SK-N-SH (cell line): ENCODE results near the gene ZBTB34. TPM values are rescaled to one million over a fixed set of nuclear protein-coding genes. Genes with fewer than 3 reads are reported as not detected.

Experiments used
- CTCF ChIA-PET: fragments of 300-600, 350-600 bp; formaldehyde crosslinking; extraction: SDS; loops from one replicate; lab custom pipeline; 2021; lab: Yijun Ruan, JAX
- POLR2A ChIA-PET: fragments of 350-600 bp; sonication (Branson Sonifier 250); formaldehyde crosslinking; extraction: SDS; loops from one replicate; lab custom pipeline; 2020; ENCODE audit warnings: antibody characterized with exemption, inconsistent platforms; lab: Yijun Ruan, JAX
- DNase-seq: peaks from one replicate; pipeline ENCODE4 v3.0.0; 2012
- H2AFZ ChIP-seq: fragments of 200-600 bp; sonication (generic); 2 replicates; pipeline ENCODE4 v1.8.1; 2016; ENCODE audit warnings: antibody characterized with exemption, mild to moderate bottlenecking, low read depth
- H3F3A ChIP-seq: fragments of 200-600 bp; sonication (generic); replicated peaks from 2 replicates; pipeline ENCODE3; 2016; ENCODE audit warnings: antibody characterized with exemption, mild to moderate bottlenecking; ENCODE audit not compliant: insufficient read depth
- H3K27ac ChIP-seq, 2 experiments: fragments of 200-500 bp in 1 of 2; fragments of 200-600 bp in 1 of 2; sonication (Bioruptor generic) in 1 of 2; sonication (generic), shearing (Covaris generic) in 1 of 2; 2 replicates each; pipeline versions ENCODE4 v1.5.1 to v1.6.1; 2014 to 2016; ENCODE audit warnings: low read depth in 2 of 2, inconsistent platforms in 1 of 2, low read length in 1 of 2, mild to moderate bottlenecking in 1 of 2, mixed read lengths in 1 of 2
- H3K27me3 ChIP-seq: fragments of 200-600 bp; sonication (generic), shearing (Covaris generic); 2 replicates; pipeline ENCODE4 v1.6.1; 2016; ENCODE audit warnings: mixed run types; ENCODE audit not compliant: insufficient read depth
- H3K36me3 ChIP-seq, 2 experiments: fragments of 200-500 bp in 1 of 2; fragments of 200-600 bp in 1 of 2; sonication (Bioruptor generic) in 1 of 2; sonication (generic) in 1 of 2; replicated peaks in 1 of 2; 2 replicates each; pipeline versions ENCODE3 to v1.5.1; 2014 to 2016; ENCODE audit warnings: low read length in 1 of 2, mild to moderate bottlenecking in 1 of 2; ENCODE audit not compliant: insufficient read depth in 2 of 2, control insufficient read depth in 1 of 2
- H3K4me1 ChIP-seq, 2 experiments: fragments of 200-500 bp in 1 of 2; fragments of 200-600 bp in 1 of 2; sonication (Bioruptor generic) in 1 of 2; sonication (generic), shearing (Covaris generic) in 1 of 2; 2 replicates each; pipeline versions ENCODE4 v1.5.1 to v1.6.1; 2014 to 2016; ENCODE audit warnings: low read depth in 1 of 2, low read length in 1 of 2, mixed run types in 1 of 2; ENCODE audit not compliant: insufficient read depth in 2 of 2, control insufficient read depth in 1 of 2
- H3K4me2 ChIP-seq: fragments of 200-600 bp; sonication (generic), shearing (Covaris generic); 2 replicates; pipeline ENCODE4 v1.6.1; 2017; ENCODE audit warnings: mixed run types
- H3K4me3 ChIP-seq, 2 experiments: fragments of 200-500 bp in 1 of 2; fragments of 200-600 bp in 1 of 2; sonication (Bioruptor generic) in 1 of 2; sonication (generic), shearing (Covaris generic) in 1 of 2; 2 replicates each; pipeline versions ENCODE4 v1.5.1 to v1.8.1; 2014 to 2016; ENCODE audit warnings: low read depth in 2 of 2, inconsistent platforms in 1 of 2, low read length in 1 of 2, mild to moderate bottlenecking in 1 of 2, mixed read lengths in 1 of 2, moderate library complexity in 1 of 2
- H3K79me2 ChIP-seq: fragments of 200-600 bp; sonication (generic); 2 replicates; pipeline ENCODE4 v1.8.1; 2017; ENCODE audit warnings: mild to moderate bottlenecking; ENCODE audit not compliant: insufficient read depth
- H3K9ac ChIP-seq: fragments of 200-600 bp; sonication (generic); 2 replicates; pipeline ENCODE4 v1.6.1; 2017; ENCODE audit warnings: mixed run types
- H3K9me2 ChIP-seq: fragments of 200-600 bp; sonication (generic); 2 replicates; pipeline ENCODE4 v1.6.1; 2017; ENCODE audit warnings: mixed run types
- H3K9me3 ChIP-seq: fragments of 200-600 bp; sonication (generic); 2 replicates; pipeline ENCODE4 v1.6.1; 2017; ENCODE audit warnings: mixed run types, mild to moderate bottlenecking, moderate library complexity
- H4K20me1 ChIP-seq: fragments of 200-600 bp; sonication (generic); 2 replicates; pipeline ENCODE4 v1.6.1; 2017; ENCODE audit warnings: mild to moderate bottlenecking, mixed run types; ENCODE audit not compliant: insufficient read depth
- CHD2 ChIP-seq: fragments of 150-350 bp; IDR thresholded peaks from 2 replicates; pipeline ENCODE4 v1.6.1; 2018; ENCODE audit warnings: low read length; ENCODE audit not compliant: partially characterized antibody
- ELF1 ChIP-seq: IDR thresholded peaks from 2 replicates; pipeline ENCODE4 v1.4.0; 2012
- EP300 ChIP-seq, 2 experiments: IDR thresholded peaks; 2 replicates each; pipeline versions ENCODE4 v1.4.0 to v1.6.1; 2012; ENCODE audit warnings: borderline replicate concordance in 1 of 2, low read depth in 1 of 2, low read length in 1 of 2
- EZH2phosphoT487 ChIP-seq: fragments of 200-600 bp; sonication (generic); IDR thresholded peaks from 2 replicates; pipeline ENCODE4 v1.6.1; 2017; ENCODE audit warnings: low read depth, mixed run types, mild to moderate bottlenecking, antibody characterized with exemption, moderate library complexity, borderline replicate concordance
- GABPA ChIP-seq: IDR thresholded peaks from 2 replicates; pipeline ENCODE4 v1.4.0; 2012; ENCODE audit warnings: low read depth, mild to moderate bottlenecking
- IRF3 ChIP-seq: fragments of 150-350 bp; IDR thresholded peaks from 2 replicates; pipeline ENCODE4 v1.6.1; 2016; ENCODE audit warnings: mild to moderate bottlenecking, low read depth, low read length
- JUND ChIP-seq: IDR thresholded peaks from 2 replicates; pipeline ENCODE4 v1.4.0; 2012
- MAX ChIP-seq: IDR thresholded peaks from 2 replicates; pipeline ENCODE4 v1.4.0; 2012; ENCODE audit warnings: low read depth
- NRF1 ChIP-seq: IDR thresholded peaks from 2 replicates; pipeline ENCODE4 v1.6.1; 2012; ENCODE audit warnings: low read depth, mild to moderate bottlenecking, low read length
- RAD21 ChIP-seq: IDR thresholded peaks from 2 replicates; pipeline ENCODE4 v1.6.1; 2012; ENCODE audit warnings: mild to moderate bottlenecking, low read length
- RCOR1 ChIP-seq: fragments of 150-350 bp; IDR thresholded peaks from 2 replicates; pipeline ENCODE4 v1.6.1; 2017; ENCODE audit warnings: antibody characterized with exemption, low read length
- SIN3A ChIP-seq: IDR thresholded peaks from 2 replicates; pipeline ENCODE4 v1.6.1; 2012; ENCODE audit warnings: low read depth, mild to moderate bottlenecking, low read length, moderate library complexity, borderline replicate concordance
- SMC3 ChIP-seq: IDR thresholded peaks from 2 replicates; pipeline ENCODE4 v1.6.1; 2012; ENCODE audit warnings: low read depth, low read length, improper control_type of control experiment
- TCF12 ChIP-seq: IDR thresholded peaks from 2 replicates; pipeline ENCODE4 v1.4.0; 2012
- TEAD4 ChIP-seq: IDR thresholded peaks from 2 replicates; pipeline ENCODE4 v1.4.0; 2012; ENCODE audit warnings: mild to moderate bottlenecking, borderline replicate concordance; ENCODE audit not compliant: insufficient read depth
- USF1 ChIP-seq: IDR thresholded peaks from 2 replicates; pipeline ENCODE4 v1.4.0; 2012; ENCODE audit warnings: low read depth, borderline replicate concordance
- YY1 ChIP-seq: IDR thresholded peaks from 2 replicates; pipeline ENCODE4 v1.4.0; 2012; ENCODE audit warnings: low read depth, mild to moderate bottlenecking
- ZBTB33 ChIP-seq: IDR thresholded peaks from 2 replicates; pipeline ENCODE4 v1.4.0; 2012; ENCODE audit warnings: low read depth, borderline replicate concordance
- WGBS: methylation state at CpG from one replicate; pipeline ENCODE4 v1.1.6; 2017; ENCODE audit warnings: low lambda C conversion rate; 5-methylcytosine and 5-hydroxymethylcytosine counted together
- polyA plus RNA-seq, 3 experiments: library from polyadenylated mRNA; depleted of rRNA; stranded (reverse); fragments of >200 nt; gene quantifications; 2 replicates each; pipeline ENCODE4 v1.2.3, GENCODE V29; 2012

Gene ZBTB34
- polyA plus RNA-seq, 1 of the 3 experiments (the other 2 are of a cell fraction) = 2.9 TPM

GRCh38 chr9:126915281-126915816 is 54.9 kb downstream of the ZBTB34 start:
- ChIA-PET CTCF (no interaction called here), POLR2A (interaction anchor here (0.6 kb wide), 1 partner anchor 10 kb away, joined by 4 read pairs; no protein-coding TSS in a partner anchor)
- Histone ChIP-seq H3K9me2 (no peaks in the 10 kb centered on the region; the same call in 1 of the 2 replicates), H2AFZ (no peak overlapping the region), H3K4me3 (peak overlapping the region; percentile 50 to 59), H3K79me2 (no peaks in the 10 kb centered on the region), H4K20me1 (no peaks in the 10 kb centered on the region), H3K27ac (no peak overlapping the region), H3K36me3 (no peaks in the 10 kb centered on the region), H3F3A (peaks cover 3% of the 10 kb centered on the region), H3K4me2 (peak overlapping the region; percentile 61), H3K27me3 (no peaks in the 10 kb centered on the region; the same call in 1 of the 2 replicates), H3K9me3 (no peaks in the 10 kb centered on the region), H3K4me1 (peaks cover 0 to 9% of the 10 kb centered on the region in 2 experiments; a peak in 1 of 4 replicates), H3K9ac (no peak overlapping the region)
- 25% methylated on average over 3 of the region's 43 CpGs for WGBS
- no peak for DNase-seq
- no peak for TF ChIP-seq USF1
- no peak for TF ChIP-seq SMC3
- no peak for TF ChIP-seq RAD21
- TF ChIP-seq CHD2 = no peak
- TF ChIP-seq TEAD4 = no peak
- TF ChIP-seq MAX = no peak
- TF ChIP-seq ZBTB33 = no peak

GRCh38 chr9:126915846-126916543 is 55.6 kb downstream of the ZBTB34 start:
- Histone ChIP-seq H3K9me2 (no peaks in the 10 kb centered on the region; the same call in 1 of the 2 replicates), H3F3A (peaks cover 3% of the 10 kb centered on the region), H3K27me3 (no peaks in the 10 kb centered on the region; the same call in 1 of the 2 replicates), H3K79me2 (no peaks in the 10 kb centered on the region), H3K27ac (no peak overlapping the region), H2AFZ (no peak overlapping the region), H3K4me2 (peak overlapping the region; percentile 61), H3K9me3 (no peaks in the 10 kb centered on the region), H3K36me3 (no peaks in the 10 kb centered on the region), H3K9ac (no peak overlapping the region), H4K20me1 (no peaks in the 10 kb centered on the region), H3K4me1 (peaks cover 0 to 9% of the 10 kb centered on the region in 2 experiments; a peak in 1 of 4 replicates), H3K4me3 (peak overlapping the region; percentile 50 to 59; a peak in 3 of 4 replicates)
- ChIA-PET CTCF (no interaction called here), POLR2A (interaction anchor here (0.6 kb wide), 1 partner anchor 9 kb away, joined by 4 read pairs; no protein-coding TSS in a partner anchor)
- DNase-seq = no peak
- 93% methylated on average over 10 of the region's 15 CpGs for WGBS
- TF ChIP-seq JUND (no peak), YY1 (no peak), IRF3 (no peak), ELF1 (no peak), USF1 (no peak), RCOR1 (no peak), TCF12 (no peak), GABPA (no peak), EZH2phosphoT487 (no peak), EP300 (IDR thresholded peaks at IDR 0.05; ENCODE audit: borderline replicate concordance in 1 of 2, low read depth in 1 of 2, low read length in 1 of 2) (no peak), NRF1 (no peak), SIN3A (no peak), TEAD4 (no peak)
